ENCODE measurements around the gene SGCA.
A peak's percentile ranks its signal among the peaks of the same experiment; 100 is the strongest.

SGCA gene

DNA sequence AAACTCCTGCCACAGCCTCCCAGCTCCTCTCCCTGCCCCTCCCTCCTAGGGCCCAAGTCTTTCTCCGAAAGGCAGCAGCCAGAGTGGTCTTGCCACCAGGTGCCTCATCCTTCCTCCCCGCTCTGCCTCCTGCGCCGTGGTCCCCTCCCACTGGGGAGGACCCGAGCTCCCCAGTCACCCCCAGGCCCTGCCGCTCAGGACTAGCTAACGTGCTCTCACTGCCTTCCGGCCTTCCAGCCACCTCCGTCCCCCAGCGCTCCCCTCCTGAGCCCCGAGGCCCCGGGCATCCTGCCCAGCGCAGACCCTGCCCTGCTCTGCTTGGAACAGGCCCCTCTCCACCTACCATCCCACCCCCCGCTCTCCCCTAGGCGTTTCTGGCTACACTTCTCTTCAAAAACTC is 55.0 kb downstream of the SGCA start:
- TF ChIP-seq TEAD4 (IDR thresholded peaks at IDR 0.05) (no peak), CEBPB (IDR thresholded peaks at IDR 0.05) (no peak), TCF12 (IDR thresholded peaks at IDR 0.05; ENCODE audit: low read depth) (no peak)
- TF ChIP-seq, protein P1, sequence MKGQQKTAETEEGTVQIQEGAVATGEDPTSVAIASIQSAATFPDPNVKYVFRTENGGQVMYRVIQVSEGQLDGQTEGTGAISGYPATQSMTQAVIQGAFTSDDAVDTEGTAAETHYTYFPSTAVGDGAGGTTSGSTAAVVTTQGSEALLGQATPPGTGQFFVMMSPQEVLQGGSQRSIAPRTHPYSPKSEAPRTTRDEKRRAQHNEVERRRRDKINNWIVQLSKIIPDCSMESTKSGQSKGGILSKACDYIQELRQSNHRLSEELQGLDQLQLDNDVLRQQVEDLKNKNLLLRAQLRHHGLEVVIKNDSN (IDR thresholded peaks at IDR 0.05): no peak

- TF ChIP-seq CREB1 (IDR thresholded peaks at IDR 0.05; ENCODE audit: low read depth) (no peak), TAF1 (IDR thresholded peaks at IDR 0.05; ENCODE audit: low read depth) (no peak), YY1 (IDR thresholded peaks at IDR 0.05; ENCODE audit: low read depth) (no peak), NFIC (IDR thresholded peaks at IDR 0.05) (no peak), REST (IDR thresholded peaks at IDR 0.05; ENCODE audit: low read depth) (no peak), EGR1 (IDR thresholded peaks at IDR 0.05) (no peak), ZBTB7A (IDR thresholded peaks at IDR 0.05; ENCODE audit: low read depth) (no peak), FOXM1 (IDR thresholded peaks at IDR 0.05; ENCODE audit: borderline replicate concordance, low read depth) (no peak), TEAD4 (IDR thresholded peaks at IDR 0.05) (no peak), CEBPB (IDR thresholded peaks at IDR 0.05) (no peak), MAX (IDR thresholded peaks at IDR 0.05) (no peak), TCF12 (IDR thresholded peaks at IDR 0.05; ENCODE audit: low read depth) (no peak), RAD21 (IDR thresholded peaks at IDR 0.05; ENCODE audit: low read depth) (no peak)
- TF ChIP-seq, protein P1 (IDR thresholded peaks at IDR 0.05): no peak
Measured at GRCh38 chr17:50221266-50221863, 55.6 kb downstream of the SGCA start.

DNA sequence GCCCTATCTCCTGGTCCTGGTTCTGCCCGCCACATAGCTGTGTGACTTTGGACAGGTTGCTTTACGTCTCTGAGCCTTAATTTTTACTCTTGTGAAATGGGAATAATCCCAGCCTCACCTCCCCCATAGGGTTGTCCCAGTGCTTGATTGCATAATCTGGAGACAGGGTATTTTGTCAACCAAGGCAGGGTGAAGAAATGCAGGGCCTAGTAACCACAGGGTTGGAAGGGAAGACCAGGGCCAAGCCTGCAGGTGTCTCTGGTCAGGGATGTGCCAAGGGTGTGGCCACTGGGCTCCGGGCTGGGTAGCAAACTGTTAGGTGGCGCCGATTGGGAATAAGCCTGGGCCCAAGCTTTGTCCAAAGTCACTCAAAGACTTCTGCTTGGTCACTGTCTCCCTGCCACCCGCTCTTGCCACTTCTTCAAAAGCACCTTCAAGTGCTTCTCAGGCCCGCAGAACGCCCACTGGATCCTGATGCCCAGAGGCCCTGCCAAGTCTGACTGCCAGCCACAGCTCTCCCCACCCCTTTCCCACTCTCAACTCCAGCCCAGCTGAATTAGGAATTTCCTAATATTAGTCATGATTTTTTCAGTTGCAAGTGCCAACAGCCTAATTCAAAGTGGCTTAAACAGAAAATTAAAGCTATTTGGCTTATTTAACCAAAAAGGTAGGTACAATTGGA is 56.2 kb downstream of the SGCA start:
- TF ChIP-seq FOXM1 (IDR thresholded peaks at IDR 0.05; ENCODE audit: borderline replicate concordance, low read depth) (no peak), TAF1 (IDR thresholded peaks at IDR 0.05; ENCODE audit: low read depth) (no peak), MAX (IDR thresholded peaks at IDR 0.05) (no peak), EGR1 (IDR thresholded peaks at IDR 0.05) (no peak), REST (IDR thresholded peaks at IDR 0.05; ENCODE audit: low read depth) (no peak), RAD21 (IDR thresholded peaks at IDR 0.05; ENCODE audit: low read depth) (no peak), EP300 (IDR thresholded peaks at IDR 0.05; ENCODE audit: borderline replicate concordance) (no peak), ZBTB7A (IDR thresholded peaks at IDR 0.05; ENCODE audit: low read depth) (no peak), CEBPB (IDR thresholded peaks at IDR 0.05) (no peak), TCF12 (IDR thresholded peaks at IDR 0.05; ENCODE audit: low read depth) (no peak), CREB1 (IDR thresholded peaks at IDR 0.05; ENCODE audit: low read depth) (no peak), NFIC (IDR thresholded peaks at IDR 0.05) (no peak), TEAD4 (IDR thresholded peaks at IDR 0.05) (no peak), YY1 (IDR thresholded peaks at IDR 0.05; ENCODE audit: low read depth) (no peak)
- TF ChIP-seq, protein P1 (IDR thresholded peaks at IDR 0.05): no peak

DNA sequence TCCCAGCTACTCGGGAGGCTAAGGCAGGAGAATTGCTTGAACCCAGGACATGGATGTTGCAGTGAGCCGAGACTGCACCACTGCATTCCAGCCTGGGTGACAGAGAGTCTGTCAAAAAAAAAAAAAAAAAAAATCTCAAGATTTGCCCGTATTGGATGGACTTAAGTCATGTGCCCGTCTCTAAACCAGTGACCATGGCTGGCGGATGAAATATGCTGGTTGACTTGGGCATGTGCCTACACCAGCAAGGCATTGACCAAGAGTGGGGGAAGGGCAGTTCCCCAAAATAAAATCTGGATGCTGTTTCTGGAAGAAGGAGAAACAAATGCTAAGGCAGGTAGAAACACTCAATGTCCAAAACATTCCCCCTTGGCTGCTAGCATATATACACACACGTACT is 57.1 kb downstream of the SGCA start:
- TF ChIP-seq EP300 (IDR thresholded peaks at IDR 0.05; ENCODE audit: borderline replicate concordance) (no peak), TEAD4 (IDR thresholded peaks at IDR 0.05) (no peak)
- TF ChIP-seq, protein P1 (IDR thresholded peaks at IDR 0.05): peak; percentile 25; the same call in 1 of the 2 replicates
